Activated CD4-positive, alpha-beta T cell treated with anti-CD3 and anti-CD28 coated beads for 36 hours (primary cell): ENCODE data around the gene MEP1A. TPM values are rescaled to one million over a fixed set of nuclear protein-coding genes. Genes with fewer than 3 reads are reported as not detected.

Experiments used
- ATAC-seq: fragments of 200-7000 bp; cut with Tn5 transposase; one replicate; pipeline ENCODE4 v1.10.0; 2021; ENCODE audit warnings: mild to moderate bottlenecking, moderate library complexity
- CTCF ChIA-PET: fragments of 350-600 bp; sonication (Branson Sonifier 250); formaldehyde crosslinking; loops from one replicate; lab custom pipeline; 2021; ENCODE audit warnings: antibody characterized with exemption; lab: Charles Lee
- POLR2A ChIA-PET: fragments of 350-600 bp; sonication (Branson Sonifier 250); formaldehyde crosslinking; loops from one replicate; lab custom pipeline; 2021; ENCODE audit warnings: antibody characterized with exemption, inconsistent platforms; lab: Charles Lee
- DNase-seq: peaks from one replicate; pipeline ENCODE4 v3.0.0-alpha.2; 2020
- H3K27ac Mint-ChIP-seq: one replicate; pipeline ENCODE4 v1.8.0; 2021; ENCODE audit warnings: mixed read lengths
- H3K27me3 Mint-ChIP-seq: one replicate; pipeline ENCODE4 v1.8.0; 2021; ENCODE audit warnings: mixed read lengths
- H3K36me3 Mint-ChIP-seq: one replicate; pipeline ENCODE4 v1.8.0; 2021; ENCODE audit warnings: low read depth, mixed read lengths
- H3K4me1 Mint-ChIP-seq: one replicate; pipeline ENCODE4 v1.8.0; 2021; ENCODE audit warnings: mixed read lengths
- H3K4me3 Mint-ChIP-seq: one replicate; pipeline ENCODE4 v1.8.0; 2021; ENCODE audit warnings: mild to moderate bottlenecking, moderate library complexity, mixed read lengths
- H3K9me3 Mint-ChIP-seq: one replicate; pipeline ENCODE4 v1.8.0; 2021; ENCODE audit warnings: low read depth, mixed read lengths
- intact Hi-C, 2 experiments: fragments of 100-400 bp; cut with DNase I in 1 of 2; cut with micrococcal nuclease in 1 of 2; formaldehyde crosslinking; loops; one replicate each; pipeline versions ENCODE4 v1.14.2 to v1.15.1; 2022 to 2024; cut with DNase I, micrococcal nuclease
- total RNA-seq, 2 experiments: library from RNA; stranded (reverse); gene quantifications; one replicate each; pipeline ENCODE4 v1.2.3, GENCODE V29; 2021

The MEP1A gene
- total RNA-seq, 2 experiments from 2014 or later, result not detected

- H3K27ac Mint-ChIP-seq, result no peak overlapping the region
- CTCF ChIA-PET, result no interaction called here
- DNase-seq (peak; percentile 61), ATAC-seq (peak; percentile 19)
- no peaks in the 10 kb centered on the region for H3K4me1 Mint-ChIP-seq
- H3K9me3 Mint-ChIP-seq, result no peaks in the 10 kb centered on the region
- intact Hi-C loops, result loop anchor here (1.0 to 5.0 kb wide), 9 partner anchors 53 to 739 kb away; no protein-coding TSS in a partner anchor
- POLR2A ChIA-PET, result no interaction called here
- no peaks in the 10 kb centered on the region for H3K36me3 Mint-ChIP-seq
- H3K4me3 Mint-ChIP-seq, result no peak overlapping the region
- peaks cover 6% of the 10 kb centered on the region for H3K27me3 Mint-ChIP-seq
These were observed 11.5 kb upstream of the MEP1A start for GRCh38 chr6:46781478-46782378.

- no peak for DNase-seq
- Mint-ChIP-seq H3K27ac (no peak overlapping the region), H3K4me1 (no peaks in the 10 kb centered on the region), H3K36me3 (no peaks in the 10 kb centered on the region), H3K4me3 (no peak overlapping the region), H3K27me3 (peaks cover 6% of the 10 kb centered on the region), H3K9me3 (no peaks in the 10 kb centered on the region)
- intact Hi-C loops, result loop anchor here (5.0 kb wide), 5 partner anchors 82 to 742 kb away; no protein-coding TSS in a partner anchor
- ChIA-PET POLR2A (no interaction called here), CTCF (no interaction called here)
- no peak for ATAC-seq
These were observed 8.7 kb upstream of the MEP1A start for GRCh38 chr6:46784535-46784934.

- H3K4me1 Mint-ChIP-seq, result no peaks in the 10 kb centered on the region
- no peak overlapping the region for H3K27ac Mint-ChIP-seq
- no peaks in the 10 kb centered on the region for H3K36me3 Mint-ChIP-seq
- H3K9me3 Mint-ChIP-seq, result no peaks in the 10 kb centered on the region
- ChIA-PET POLR2A (no interaction called here), CTCF (interaction anchor here (1.0 kb wide), 1 partner anchor 67 kb away, joined by 3 read pairs; no protein-coding TSS in a partner anchor)
- intact Hi-C loops, result no loop called here
- no peak overlapping the region for H3K4me3 Mint-ChIP-seq
- DNase-seq (no peak), ATAC-seq (no peak)
- no peaks in the 10 kb centered on the region for H3K27me3 Mint-ChIP-seq
These were observed 5.2 kb upstream of the MEP1A start for GRCh38 chr6:46787871-46788540.

GRCh38 chr6:46788791-46789190 is 4.4 kb upstream of the MEP1A start:
- POLR2A ChIA-PET, result no interaction called here

GRCh38 chr6:46789434-46790354 is 3.5 kb upstream of the MEP1A start:
- Mint-ChIP-seq H3K9me3 (no peaks in the 10 kb centered on the region), H3K36me3 (no peaks in the 10 kb centered on the region), H3K4me3 (no peak overlapping the region), H3K4me1 (no peaks in the 10 kb centered on the region), H3K27ac (no peak overlapping the region), H3K27me3 (no peaks in the 10 kb centered on the region)
- DNase-seq, result no peak
- ChIA-PET POLR2A (no interaction called here), CTCF (interaction anchor here (0.7 kb wide), 1 partner anchor 59 kb away, joined by 3 read pairs; no protein-coding TSS in a partner anchor)
- ATAC-seq, result no peak
- intact Hi-C loops, result no loop called here

More at GRCh38 chr6:46788791-46789190, 4.4 kb upstream of the MEP1A start:
- H3K4me1 Mint-ChIP-seq, result no peaks in the 10 kb centered on the region
- ATAC-seq (no peak), DNase-seq (no peak)
- H3K9me3 Mint-ChIP-seq, result no peaks in the 10 kb centered on the region
- intact Hi-C loops, result no loop called here
- no peak overlapping the region for H3K4me3 Mint-ChIP-seq
- no peak overlapping the region for H3K27ac Mint-ChIP-seq
- H3K36me3 Mint-ChIP-seq, result no peaks in the 10 kb centered on the region
- CTCF ChIA-PET, result no interaction called here
- no peaks in the 10 kb centered on the region for H3K27me3 Mint-ChIP-seq

DNA sequence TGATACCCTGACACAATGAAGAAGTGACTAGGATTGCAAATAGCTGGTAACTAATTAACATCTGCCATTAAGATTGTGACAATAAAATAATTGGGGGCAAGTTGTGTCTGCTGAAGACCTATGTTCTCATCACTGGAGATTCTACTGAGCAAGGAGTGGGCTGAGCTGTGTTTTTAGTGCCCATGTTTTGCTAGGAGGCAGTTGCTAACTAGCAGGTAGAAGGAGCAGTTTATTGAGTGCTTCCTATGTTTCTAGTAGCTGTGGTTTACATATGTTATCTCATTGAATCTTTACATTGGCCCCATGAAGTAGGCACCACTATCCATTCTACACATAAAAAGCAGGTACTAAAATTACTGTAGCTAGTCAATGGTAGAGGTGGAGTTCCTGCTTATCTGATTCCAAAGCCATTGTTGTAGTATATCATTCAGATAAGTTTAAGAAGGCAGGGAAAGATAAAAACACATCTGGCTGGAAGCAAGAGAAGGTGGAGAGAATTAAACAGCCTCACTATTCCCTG is 2.8 kb upstream of the MEP1A start:
- Mint-ChIP-seq H3K4me1 (no peaks in the 10 kb centered on the region), H3K27ac (no peak overlapping the region), H3K36me3 (no peaks in the 10 kb centered on the region), H3K27me3 (peaks cover under 1% of the 10 kb centered on the region), H3K4me3 (no peak overlapping the region), H3K9me3 (no peaks in the 10 kb centered on the region)
- intact Hi-C loops, result no loop called here
- ATAC-seq, result no peak
- POLR2A ChIA-PET, result no interaction called here
- DNase-seq, result no peak
- CTCF ChIA-PET, result no interaction called here

DNA sequence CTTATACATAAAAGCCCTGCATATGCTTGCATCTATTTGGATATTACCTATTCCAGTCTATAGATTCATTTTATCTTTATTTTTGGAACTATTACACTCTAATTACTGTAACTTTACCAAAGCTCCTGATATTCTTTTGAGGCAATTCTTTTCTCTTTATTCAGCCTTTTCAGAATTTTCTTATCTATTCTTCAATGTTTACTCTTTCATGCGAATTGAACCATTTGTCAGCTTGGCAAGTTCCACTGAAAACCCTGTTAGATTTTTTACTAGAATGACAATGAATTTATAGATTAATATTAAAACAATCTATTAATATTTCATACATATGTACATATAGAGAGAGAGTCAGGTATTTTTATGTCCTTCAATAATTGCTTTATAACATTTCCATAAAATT is 554 bp upstream of the MEP1A start:
- Mint-ChIP-seq H3K36me3 (no peaks in the 10 kb centered on the region), H3K27me3 (peaks cover 3% of the 10 kb centered on the region), H3K4me3 (no peak overlapping the region), H3K4me1 (no peaks in the 10 kb centered on the region), H3K9me3 (no peaks in the 10 kb centered on the region), H3K27ac (no peak overlapping the region)
- intact Hi-C loops, result no loop called here
- no peak for ATAC-seq
- ChIA-PET CTCF (no interaction called here), POLR2A (no interaction called here)
- no peak for DNase-seq

GRCh38 chr6:46794068-46794467 is 879 bp downstream of the MEP1A start:
- peaks cover 4% of the 10 kb centered on the region for H3K27me3 Mint-ChIP-seq
- intact Hi-C loops, result no loop called here
- POLR2A ChIA-PET, result no interaction called here
- H3K4me1 Mint-ChIP-seq, result no peaks in the 10 kb centered on the region
- H3K4me3 Mint-ChIP-seq, result no peak overlapping the region
- no peaks in the 10 kb centered on the region for H3K9me3 Mint-ChIP-seq
- ATAC-seq (no peak), DNase-seq (no peak)
- H3K27ac Mint-ChIP-seq, result no peak overlapping the region
- CTCF ChIA-PET, result no interaction called here
- H3K36me3 Mint-ChIP-seq, result no peaks in the 10 kb centered on the region

GRCh38 chr6:46795816-46796215 is 2.6 kb downstream of the MEP1A start:
- POLR2A ChIA-PET, result no interaction called here
- intact Hi-C loops, result no loop called here
- H3K4me1 Mint-ChIP-seq, result no peaks in the 10 kb centered on the region

DNA sequence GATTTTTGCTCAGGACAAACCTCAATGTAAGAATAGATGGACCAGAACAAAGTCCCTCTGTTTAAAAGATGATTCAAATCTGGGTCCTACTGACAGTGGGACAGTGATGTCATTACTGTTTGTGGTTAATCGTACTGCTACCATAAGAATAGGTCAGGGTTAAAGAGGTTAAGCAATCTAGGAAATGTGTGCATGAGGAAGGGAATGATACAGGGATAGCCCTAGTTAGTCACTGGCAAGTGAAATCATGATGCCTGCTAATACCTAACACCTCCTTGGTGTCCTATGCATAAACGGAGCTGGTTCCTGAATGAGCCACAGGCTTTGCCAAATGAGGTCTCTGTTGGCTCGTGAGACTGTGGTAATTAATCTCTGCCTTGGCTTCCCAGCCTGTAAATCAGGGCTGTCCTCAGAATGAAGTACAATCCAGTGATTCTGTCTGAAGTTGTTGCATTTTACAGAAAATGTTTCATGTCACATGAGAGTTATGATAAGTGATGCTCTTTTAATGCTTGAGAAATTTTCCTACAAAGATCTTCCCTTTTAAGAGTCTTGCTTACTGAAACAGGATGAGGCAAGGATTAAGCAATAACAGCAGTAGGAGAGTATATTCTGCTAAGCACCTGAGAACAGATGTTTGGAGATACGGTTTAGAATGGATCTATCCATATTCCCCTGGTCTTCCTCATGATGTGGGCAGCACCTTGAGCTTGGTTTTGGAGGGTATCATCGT is 3.8 kb downstream of the MEP1A start:
- H3K27me3 Mint-ChIP-seq, result peaks cover 11% of the 10 kb centered on the region
- no peaks in the 10 kb centered on the region for H3K36me3 Mint-ChIP-seq
- H3K4me1 Mint-ChIP-seq, result no peaks in the 10 kb centered on the region
- POLR2A ChIA-PET, result no interaction called here
- DNase-seq (no peak), ATAC-seq (no peak)
- H3K27ac Mint-ChIP-seq, result no peak overlapping the region
- intact Hi-C loops, result no loop called here
- CTCF ChIA-PET, result no interaction called here
- H3K9me3 Mint-ChIP-seq, result no peaks in the 10 kb centered on the region
- no peak overlapping the region for H3K4me3 Mint-ChIP-seq

More at GRCh38 chr6:46795816-46796215, 2.6 kb downstream of the MEP1A start:
- Mint-ChIP-seq H3K36me3 (no peaks in the 10 kb centered on the region), H3K4me3 (no peak overlapping the region), H3K27me3 (peaks cover 9% of the 10 kb centered on the region), H3K9me3 (no peaks in the 10 kb centered on the region), H3K27ac (no peak overlapping the region)
- DNase-seq (no peak), ATAC-seq (no peak)
- CTCF ChIA-PET, result interaction anchor here (0.7 kb wide), 1 partner anchor 22 kb away, joined by 3 read pairs; no protein-coding TSS in a partner anchor
